Activated CD4-positive, alpha-beta T cell treated with anti-CD3 and anti-CD28 coated beads, Interleukin-2, amount 10 ng/mL, durations not matched to agents 24 days and 14 days (primary cell): ENCODE results near the gene TAX1BP3. TPM values are rescaled to one million over a fixed set of nuclear protein-coding genes. Genes with fewer than 3 reads are reported as not detected.

Experiments
- DNase-seq: peaks from one replicate; pipeline ENCODE4 v3.0.0; 2022
- H3K27ac Mint-ChIP-seq: one replicate; pipeline ENCODE4 v1.8.0; 2022; ENCODE audit warnings: mild to moderate bottlenecking, mixed read lengths
- H3K27me3 Mint-ChIP-seq: one replicate; pipeline ENCODE4 v1.8.0; 2022; ENCODE audit warnings: mixed read lengths
- H3K36me3 Mint-ChIP-seq: one replicate; pipeline ENCODE4 v1.8.0; 2022; ENCODE audit warnings: low read depth, mild to moderate bottlenecking, mixed read lengths
- H3K4me1 Mint-ChIP-seq: one replicate; pipeline ENCODE4 v1.8.0; 2021; ENCODE audit warnings: mixed read lengths
- H3K4me3 Mint-ChIP-seq: one replicate; pipeline ENCODE4 v1.8.0; 2022; ENCODE audit warnings: mild to moderate bottlenecking, moderate library complexity, mixed read lengths
- H3K9me3 Mint-ChIP-seq: one replicate; pipeline ENCODE4 v1.8.0; 2021; ENCODE audit warnings: mixed read lengths
- intact Hi-C: fragments of 100-400 bp; cut with micrococcal nuclease; formaldehyde crosslinking; loops from one replicate; pipeline ENCODE4 v1.15.1; 2023
- total RNA-seq: library from RNA; stranded (reverse); gene quantifications from 2 replicates; pipeline ENCODE4 v1.2.3, GENCODE V29; 2022

Gene TAX1BP3
- total RNA-seq, 1 donor from 2014 or later, result 29.0 TPM

GRCh38 chr17:3695129-3695722, 26.8 kb upstream of the TAX1BP3 start:
- Mint-ChIP-seq H3K27me3 (no peaks in the 10 kb centered on the region), H3K9me3 (peaks cover 4% of the 10 kb centered on the region), H3K27ac (peak overlapping the region; percentile 87), H3K4me1 (peaks cover 28% of the 10 kb centered on the region), H3K4me3 (peak overlapping the region; percentile 96), H3K36me3 (peaks cover 24% of the 10 kb centered on the region)
- DNase-seq, result no peak
- intact Hi-C loops, result no loop called here

DNA sequence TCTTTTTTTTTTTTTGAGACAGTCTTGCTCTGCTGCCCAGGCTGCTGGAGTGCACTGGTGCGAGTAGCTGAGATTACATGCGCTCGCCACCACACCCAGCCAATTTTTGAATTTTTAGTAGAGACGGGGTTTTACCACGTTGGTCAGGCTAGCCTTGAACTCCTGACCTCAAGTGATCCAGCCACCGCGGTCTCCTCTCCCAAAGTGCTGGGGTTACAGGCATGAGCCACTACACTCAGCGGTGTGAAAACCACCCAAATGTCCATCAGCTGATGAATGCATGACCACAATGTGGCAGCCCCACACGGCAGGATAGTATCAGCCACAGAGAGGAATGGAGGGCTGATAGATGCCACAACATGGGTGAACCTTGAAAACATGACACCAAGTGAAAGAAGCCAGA, 25.5 kb upstream of the TAX1BP3 start:
- peak overlapping the region; percentile 96 for H3K4me3 Mint-ChIP-seq
- peaks cover 28% of the 10 kb centered on the region for H3K4me1 Mint-ChIP-seq
- peak overlapping the region; percentile 52 for H3K27ac Mint-ChIP-seq
- peaks cover 4% of the 10 kb centered on the region for H3K9me3 Mint-ChIP-seq
- intact Hi-C loops, result no loop called here
- no peaks in the 10 kb centered on the region for H3K27me3 Mint-ChIP-seq
- peak; percentile 73 for DNase-seq
- peaks cover 30% of the 10 kb centered on the region for H3K36me3 Mint-ChIP-seq

- intact Hi-C loops, result no loop called here
- no peak for DNase-seq
- Mint-ChIP-seq H3K4me1 (peaks cover 28% of the 10 kb centered on the region), H3K27me3 (no peaks in the 10 kb centered on the region), H3K9me3 (peaks cover 4% of the 10 kb centered on the region), H3K4me3 (peak overlapping the region; percentile 53), H3K36me3 (peaks cover 31% of the 10 kb centered on the region), H3K27ac (peak overlapping the region; percentile 45)
Observed at GRCh38 chr17:3693141-3693540, 24.8 kb upstream of the TAX1BP3 start.

DNA sequence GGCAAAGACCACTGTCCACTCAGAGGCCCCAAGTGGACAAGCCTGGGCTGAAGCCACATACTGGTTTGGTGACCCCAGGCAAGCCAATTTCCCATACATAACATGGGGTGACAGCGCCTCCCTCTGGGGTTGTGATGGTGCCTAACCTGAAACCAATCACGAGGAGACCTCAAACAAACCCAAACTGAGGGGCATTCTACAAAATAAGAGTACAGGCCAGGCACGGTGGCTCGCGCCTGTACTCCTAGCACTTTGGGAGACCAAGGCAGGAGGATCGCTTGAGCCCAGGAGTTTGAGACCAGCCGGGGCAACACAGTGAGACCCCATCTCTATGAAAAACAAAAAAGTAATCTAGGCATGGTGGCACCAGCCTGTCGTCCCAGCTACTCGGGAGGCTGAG, 24.0 kb upstream of the TAX1BP3 start:
- intact Hi-C loops, result no loop called here
- peaks cover 27% of the 10 kb centered on the region for H3K4me1 Mint-ChIP-seq
- peak; percentile 63 for DNase-seq

DNA sequence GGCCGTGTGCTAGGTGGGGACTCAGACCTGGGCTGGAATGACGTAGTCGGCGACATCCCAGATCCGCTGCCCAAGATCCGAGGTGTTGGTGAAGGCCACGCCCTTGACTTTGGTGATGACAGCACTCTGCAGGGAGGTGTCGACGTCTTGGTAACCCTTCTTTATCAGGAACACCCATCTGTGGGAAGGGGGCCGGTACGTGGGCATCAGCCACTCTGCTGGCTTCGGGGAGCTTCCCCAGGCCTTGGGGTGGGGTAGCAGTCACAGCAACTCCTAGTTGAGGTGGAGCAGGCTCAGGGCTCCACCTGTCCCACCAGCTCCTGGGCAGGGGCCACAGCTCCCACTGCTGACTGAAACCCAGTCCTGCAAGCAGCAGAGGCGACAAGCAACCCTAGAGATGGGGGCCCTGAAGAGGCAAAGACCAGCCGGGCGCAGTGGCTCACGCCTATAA, 23.3 kb upstream of the TAX1BP3 start:
- no peak for DNase-seq
- intact Hi-C loops, result no loop called here
- Mint-ChIP-seq H3K4me3 (no peak overlapping the region), H3K27me3 (no peaks in the 10 kb centered on the region), H3K4me1 (peaks cover 25% of the 10 kb centered on the region), H3K36me3 (peaks cover 30% of the 10 kb centered on the region), H3K9me3 (no peaks in the 10 kb centered on the region), H3K27ac (no peak overlapping the region)

More for the DNA sequence above, 24.0 kb upstream of the TAX1BP3 start:
- no peak overlapping the region for H3K4me3 Mint-ChIP-seq
- H3K27me3 Mint-ChIP-seq, result no peaks in the 10 kb centered on the region
- H3K9me3 Mint-ChIP-seq, result no peaks in the 10 kb centered on the region
- H3K27ac Mint-ChIP-seq, result peak overlapping the region; percentile 45
- peaks cover 30% of the 10 kb centered on the region for H3K36me3 Mint-ChIP-seq

GRCh38 chr17:3690094-3690715, 21.8 kb upstream of the TAX1BP3 start:
- Mint-ChIP-seq H3K36me3 (peaks cover 31% of the 10 kb centered on the region), H3K4me1 (peaks cover 24% of the 10 kb centered on the region)
- intact Hi-C loops, result no loop called here

GRCh38 chr17:3689262-3690093, 21.1 kb upstream of the TAX1BP3 start:
- DNase-seq, result no peak
- Mint-ChIP-seq H3K36me3 (peaks cover 33% of the 10 kb centered on the region), H3K27me3 (no peaks in the 10 kb centered on the region), H3K4me3 (no peak overlapping the region), H3K9me3 (no peaks in the 10 kb centered on the region), H3K4me1 (peaks cover 21% of the 10 kb centered on the region), H3K27ac (no peak overlapping the region)
- intact Hi-C loops, result no loop called here

More at GRCh38 chr17:3690094-3690715, 21.8 kb upstream of the TAX1BP3 start:
- no peak for DNase-seq
- no peaks in the 10 kb centered on the region for H3K9me3 Mint-ChIP-seq
- H3K4me3 Mint-ChIP-seq, result no peak overlapping the region
- H3K27me3 Mint-ChIP-seq, result no peaks in the 10 kb centered on the region
- H3K27ac Mint-ChIP-seq, result no peak overlapping the region

DNA sequence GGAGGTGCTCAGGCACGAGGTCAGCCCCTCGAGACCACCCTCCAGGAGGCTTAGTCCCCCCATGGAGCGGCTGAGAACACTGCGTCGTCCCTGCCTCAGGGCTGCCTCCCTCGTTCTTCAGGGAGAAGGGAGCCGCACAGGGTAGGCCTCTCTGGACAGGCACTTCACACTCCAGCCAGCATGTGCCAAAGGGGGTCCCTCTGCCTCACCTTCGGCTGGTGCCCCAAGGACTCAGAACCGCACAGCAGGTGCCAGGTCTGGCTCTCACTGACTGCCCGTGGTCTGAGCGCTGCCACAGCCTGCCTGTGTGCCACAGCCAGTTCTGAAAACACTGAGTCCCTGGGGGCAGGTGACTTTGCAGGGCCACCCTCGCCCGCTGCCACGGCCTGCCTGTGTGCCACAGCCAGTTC, 20.5 kb upstream of the TAX1BP3 start:
- DNase-seq, result no peak
- no peak overlapping the region for H3K4me3 Mint-ChIP-seq
- H3K36me3 Mint-ChIP-seq, result peaks cover 31% of the 10 kb centered on the region
- H3K9me3 Mint-ChIP-seq, result no peaks in the 10 kb centered on the region
- intact Hi-C loops, result no loop called here
- H3K27ac Mint-ChIP-seq, result no peak overlapping the region
- H3K4me1 Mint-ChIP-seq, result peaks cover 16% of the 10 kb centered on the region
- H3K27me3 Mint-ChIP-seq, result no peaks in the 10 kb centered on the region

- peaks cover 15% of the 10 kb centered on the region for H3K4me1 Mint-ChIP-seq
- H3K9me3 Mint-ChIP-seq, result no peaks in the 10 kb centered on the region
- H3K27ac Mint-ChIP-seq, result no peak overlapping the region
- intact Hi-C loops, result no loop called here
- peaks cover 30% of the 10 kb centered on the region for H3K36me3 Mint-ChIP-seq
- no peak for DNase-seq
- no peaks in the 10 kb centered on the region for H3K27me3 Mint-ChIP-seq
- H3K4me3 Mint-ChIP-seq, result no peak overlapping the region
Observed at GRCh38 chr17:3688027-3688553, 19.7 kb upstream of the TAX1BP3 start.

- H3K27ac Mint-ChIP-seq, result no peak overlapping the region
- intact Hi-C loops, result no loop called here
- no peak overlapping the region for H3K4me3 Mint-ChIP-seq
- H3K9me3 Mint-ChIP-seq, result no peaks in the 10 kb centered on the region
- H3K4me1 Mint-ChIP-seq, result peaks cover 16% of the 10 kb centered on the region
- H3K27me3 Mint-ChIP-seq, result no peaks in the 10 kb centered on the region
- peaks cover 36% of the 10 kb centered on the region for H3K36me3 Mint-ChIP-seq
- no peak for DNase-seq
Observed at GRCh38 chr17:3685174-3685573, 16.8 kb upstream of the TAX1BP3 start.

DNA sequence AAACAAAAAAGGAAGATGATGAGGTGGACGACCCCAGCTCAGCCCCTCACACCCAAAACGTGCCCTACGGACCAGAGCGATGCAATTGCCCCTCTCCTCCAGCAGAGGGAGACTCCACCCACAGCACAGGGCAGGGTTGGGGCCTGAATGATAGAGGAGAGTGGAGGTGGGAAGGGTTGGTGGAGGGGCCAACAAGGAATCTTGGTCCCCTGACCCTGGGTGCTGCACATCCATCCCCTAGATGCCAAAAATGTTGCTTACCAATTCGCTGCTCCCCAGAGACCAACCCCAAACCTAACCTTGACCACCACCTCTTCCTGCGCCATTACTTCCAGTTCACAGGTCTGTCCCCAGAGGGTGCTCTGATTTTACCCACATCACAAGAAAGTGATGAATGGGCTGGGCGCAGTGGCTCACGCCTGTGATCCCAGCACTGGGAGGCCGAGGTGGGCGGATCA, 14.7 kb upstream of the TAX1BP3 start:
- intact Hi-C loops, result loop anchor here (1.0 to 5.0 kb wide), 2 partner anchors 40 to 144 kb away; partner anchors contain the start of gene HASPIN

DNA sequence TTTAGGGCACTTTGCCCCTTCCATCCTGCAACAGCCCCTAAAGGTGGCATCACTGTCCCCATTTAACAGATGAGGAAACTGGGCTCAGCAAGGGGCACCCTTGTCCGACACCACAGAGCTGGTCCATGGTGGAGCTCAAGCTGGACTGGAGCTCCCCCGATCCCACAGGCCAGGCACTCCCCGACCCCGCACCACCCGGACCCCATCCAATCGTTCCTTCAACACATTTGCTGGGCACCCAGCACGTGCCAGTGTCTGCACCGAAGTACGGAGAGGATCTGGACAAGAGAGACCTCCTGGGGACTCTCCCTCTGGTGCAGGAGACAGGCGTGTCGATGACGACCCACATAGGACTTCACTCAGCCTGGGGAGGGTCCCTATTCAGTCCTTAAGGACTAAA, 13.7 kb upstream of the TAX1BP3 start:
- H3K4me1 Mint-ChIP-seq, result peaks cover 22% of the 10 kb centered on the region
- peak overlapping the region; percentile 10 for H3K27ac Mint-ChIP-seq
- intact Hi-C loops, result loop anchor here (5.0 kb wide), 1 partner anchor 145 kb away; no protein-coding TSS in a partner anchor
- H3K4me3 Mint-ChIP-seq, result no peak overlapping the region
- H3K9me3 Mint-ChIP-seq, result no peaks in the 10 kb centered on the region
- DNase-seq, result no peak
- no peaks in the 10 kb centered on the region for H3K27me3 Mint-ChIP-seq
- peaks cover 41% of the 10 kb centered on the region for H3K36me3 Mint-ChIP-seq

More for the DNA sequence above, 14.7 kb upstream of the TAX1BP3 start:
- Mint-ChIP-seq H3K27ac (peak overlapping the region; percentile 26), H3K4me1 (peaks cover 22% of the 10 kb centered on the region), H3K36me3 (peaks cover 35% of the 10 kb centered on the region), H3K27me3 (no peaks in the 10 kb centered on the region), H3K4me3 (no peak overlapping the region), H3K9me3 (no peaks in the 10 kb centered on the region)
- peak; percentile 88 for DNase-seq

DNA sequence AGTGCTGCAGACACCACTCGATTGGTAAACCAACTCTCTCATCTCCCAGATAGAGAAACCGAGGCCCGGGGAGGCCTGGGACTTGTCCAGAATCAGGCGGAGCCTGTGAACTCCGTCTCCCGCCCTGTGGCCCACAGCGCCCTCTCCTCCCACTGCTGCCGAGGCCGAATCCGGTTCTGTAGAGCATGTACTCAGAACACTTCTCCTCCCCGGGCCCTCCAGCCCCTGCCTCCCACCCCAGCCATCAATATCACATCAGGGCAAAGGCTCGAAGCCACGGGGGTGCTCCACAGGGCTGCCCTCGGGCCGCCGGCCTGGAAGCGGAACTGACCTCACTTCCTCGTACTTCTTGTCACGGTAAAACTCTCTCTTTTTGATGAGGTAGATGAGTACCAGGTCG, 13.2 kb upstream of the TAX1BP3 start:
- intact Hi-C loops, result loop anchor here (5.0 kb wide), 1 partner anchor 146 kb away; no protein-coding TSS in a partner anchor
- Mint-ChIP-seq H3K36me3 (peaks cover 41% of the 10 kb centered on the region), H3K27ac (peak overlapping the region; percentile 10), H3K9me3 (no peaks in the 10 kb centered on the region), H3K4me3 (no peak overlapping the region), H3K27me3 (no peaks in the 10 kb centered on the region), H3K4me1 (peaks cover 22% of the 10 kb centered on the region)
- DNase-seq, result no peak
